ENCODE measurements around the gene RSU1. TPM values are rescaled to one million over a fixed set of nuclear protein-coding genes. Genes with fewer than 3 reads are reported as not detected.

The RSU1 gene
- total and polyA plus RNA-seq, 2 of the 13 experiments (the other 11 are each of a cell fraction or from before 2014, with no cell fraction given), result 32.3 to 35.1 TPM

DNA sequence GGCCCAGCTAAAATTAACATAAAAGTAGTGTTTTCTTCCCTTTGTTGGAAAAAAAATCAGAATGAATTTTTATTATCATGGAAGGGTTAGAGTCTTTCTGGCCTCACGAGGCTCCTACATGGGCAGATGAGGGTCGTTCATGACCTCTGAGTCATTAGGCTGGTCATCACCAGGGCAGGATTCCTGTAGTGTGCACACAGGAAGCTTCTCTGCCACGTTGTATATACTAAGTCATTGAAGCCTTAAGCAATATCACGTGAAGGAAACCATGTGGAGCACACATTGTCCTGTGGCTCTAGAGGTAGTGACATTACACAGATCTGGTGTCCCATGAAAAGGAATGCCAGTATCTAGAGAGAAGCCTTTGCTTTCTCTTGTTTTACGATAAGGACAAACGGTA, 210.8 kb downstream of the RSU1 start (continued):
- TF ChIP-seq, protein P1, sequence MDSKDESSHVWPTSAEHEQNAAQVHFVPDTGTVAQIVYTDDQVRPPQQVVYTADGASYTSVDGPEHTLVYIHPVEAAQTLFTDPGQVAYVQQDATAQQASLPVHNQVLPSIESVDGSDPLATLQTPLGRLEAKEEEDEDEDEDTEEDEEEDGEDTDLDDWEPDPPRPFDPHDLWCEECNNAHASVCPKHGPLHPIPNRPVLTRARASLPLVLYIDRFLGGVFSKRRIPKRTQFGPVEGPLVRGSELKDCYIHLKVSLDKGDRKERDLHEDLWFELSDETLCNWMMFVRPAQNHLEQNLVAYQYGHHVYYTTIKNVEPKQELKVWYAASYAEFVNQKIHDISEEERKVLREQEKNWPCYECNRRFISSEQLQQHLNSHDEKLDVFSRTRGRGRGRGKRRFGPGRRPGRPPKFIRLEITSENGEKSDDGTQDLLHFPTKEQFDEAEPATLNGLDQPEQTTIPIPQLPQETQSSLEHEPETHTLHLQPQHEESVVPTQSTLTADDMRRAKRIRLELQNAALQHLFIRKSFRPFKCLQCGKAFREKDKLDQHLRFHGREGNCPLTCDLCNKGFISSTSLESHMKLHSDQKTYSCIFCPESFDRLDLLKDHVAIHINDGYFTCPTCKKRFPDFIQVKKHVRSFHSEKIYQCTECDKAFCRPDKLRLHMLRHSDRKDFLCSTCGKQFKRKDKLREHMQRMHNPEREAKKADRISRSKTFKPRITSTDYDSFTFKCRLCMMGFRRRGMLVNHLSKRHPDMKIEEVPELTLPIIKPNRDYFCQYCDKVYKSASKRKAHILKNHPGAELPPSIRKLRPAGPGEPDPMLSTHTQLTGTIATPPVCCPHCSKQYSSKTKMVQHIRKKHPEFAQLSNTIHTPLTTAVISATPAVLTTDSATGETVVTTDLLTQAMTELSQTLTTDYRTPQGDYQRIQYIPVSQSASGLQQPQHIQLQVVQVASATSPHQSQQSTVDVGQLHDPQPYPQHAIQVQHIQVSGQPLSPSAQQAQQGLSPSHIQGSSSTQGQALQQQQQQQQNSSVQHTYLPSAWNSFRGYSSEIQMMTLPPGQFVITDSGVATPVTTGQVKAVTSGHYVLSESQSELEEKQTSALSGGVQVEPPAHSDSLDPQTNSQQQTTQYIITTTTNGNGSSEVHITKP (CRISPR knock-in tag; IDR thresholded peaks at IDR 0.05; ENCODE audit: low read depth), result no peak
- TF ChIP-seq, protein P2, sequence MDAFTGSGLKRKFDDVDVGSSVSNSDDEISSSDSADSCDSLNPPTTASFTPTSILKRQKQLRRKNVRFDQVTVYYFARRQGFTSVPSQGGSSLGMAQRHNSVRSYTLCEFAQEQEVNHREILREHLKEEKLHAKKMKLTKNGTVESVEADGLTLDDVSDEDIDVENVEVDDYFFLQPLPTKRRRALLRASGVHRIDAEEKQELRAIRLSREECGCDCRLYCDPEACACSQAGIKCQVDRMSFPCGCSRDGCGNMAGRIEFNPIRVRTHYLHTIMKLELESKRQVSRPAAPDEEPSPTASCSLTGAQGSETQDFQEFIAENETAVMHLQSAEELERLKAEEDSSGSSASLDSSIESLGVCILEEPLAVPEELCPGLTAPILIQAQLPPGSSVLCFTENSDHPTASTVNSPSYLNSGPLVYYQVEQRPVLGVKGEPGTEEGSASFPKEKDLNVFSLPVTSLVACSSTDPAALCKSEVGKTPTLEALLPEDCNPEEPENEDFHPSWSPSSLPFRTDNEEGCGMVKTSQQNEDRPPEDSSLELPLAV (CRISPR knock-in tag; conservative IDR thresholded peaks at IDR 0.05; ENCODE audit: low read depth), result no peak

DNA sequence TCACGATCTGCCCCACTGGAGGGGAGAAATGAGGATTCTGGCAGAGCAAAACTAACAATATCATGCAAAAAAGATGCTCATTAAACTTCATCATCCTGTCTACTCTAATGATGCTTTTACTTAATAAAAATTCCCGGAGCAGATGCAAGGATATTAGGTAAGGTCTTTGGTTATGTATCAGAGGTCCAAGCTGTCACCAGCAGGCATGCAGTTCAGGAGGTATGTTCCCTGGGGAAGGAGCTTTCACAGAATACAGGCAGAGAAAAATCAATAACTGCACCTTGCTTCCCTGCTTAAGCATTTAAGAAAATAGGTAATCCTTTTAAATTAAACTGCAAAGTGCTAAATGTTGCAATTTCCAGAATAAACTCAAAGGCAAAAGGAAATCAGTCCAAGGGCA, 213.9 kb downstream of the RSU1 start:
- POLR2A ChIA-PET, result no interaction called here

More for the DNA sequence above, 213.9 kb downstream of the RSU1 start:
- Histone ChIP-seq H3K36me3 (replicated peaks in 1 of 2; ENCODE audit: control insufficient read depth in 1 of 2, insufficient read depth in 2 of 2, low read length in 2 of 2) (no peaks in the 10 kb centered on the region), H3K27me3 (ENCODE audit: control insufficient read depth in 1 of 2, insufficient read depth in 2 of 2, low read length in 2 of 2) (no peaks in the 10 kb centered on the region), H3K9ac (ENCODE audit: insufficient read depth, low read depth, low read length) (no peak overlapping the region), H3K9me3 (ENCODE audit: low read length) (no peaks in the 10 kb centered on the region), H4K20me1 (ENCODE audit: insufficient read depth, low read length) (no peaks in the 10 kb centered on the region), H3K79me2 (ENCODE audit: insufficient read depth, low read length) (no peaks in the 10 kb centered on the region), H2AFZ (ENCODE audit: low read length) (no peak overlapping the region), H3K4me1 (ENCODE audit: insufficient read depth, low read length) (no peaks in the 10 kb centered on the region), H3K4me2 (ENCODE audit: low read depth, low read length) (no peak overlapping the region), H3K4me3 (replicated peaks in 1 of 3; ENCODE audit: insufficient read depth in 1 of 3, low read depth in 2 of 3, low read length in 3 of 3) (no peak overlapping the region), H3K27ac (ENCODE audit: extremely low read length, insufficient read depth, low read length) (no peak overlapping the region)
- TF ChIP-seq ZNF598 (CRISPR knock-in tag; IDR thresholded peaks at IDR 0.05; ENCODE audit: borderline replicate concordance) (no peak), HIVEP1 (CRISPR knock-in tag; IDR thresholded peaks at IDR 0.05) (no peak), NFKB2 (CRISPR knock-in tag; IDR thresholded peaks at IDR 0.05; ENCODE audit: borderline replicate concordance) (no peak), ZNF761 (CRISPR knock-in tag; conservative IDR thresholded peaks at IDR 0.05) (no peak), SAP130 (CRISPR knock-in tag; IDR thresholded peaks at IDR 0.05; ENCODE audit: low read depth) (no peak), NCOR1 (IDR thresholded peaks at IDR 0.05; ENCODE audit: borderline replicate concordance, low read length) (no peak), SYNCRIP (IDR thresholded peaks at IDR 0.05; ENCODE audit: insufficient read depth, low read depth, low read length) (no peak), SP4 (CRISPR knock-in tag; IDR thresholded peaks at IDR 0.05) (no peak)
- no peak for FAIRE-seq
- no TSS peak for BruUV-seq (replicated peaks)
- ATAC-seq, result no peak
- no peak for DNase-seq (ENCODE audit: low spot score)
- WGBS (ENCODE audit: low lambda C conversion rate), result 78% methylated on average over 2 of the region's 2 CpGs
- intact Hi-C loops (cut with micrococcal nuclease; ENCODE audit: unreplicated experiment) (no loop called here), in situ Hi-C loops (cut with HindIII; ENCODE audit: extremely low pct_ligation_motif_present, low pct_unique_long_range_greater_than_20kb) (no loop called here)
- CTCF ChIA-PET (ENCODE audit: low intra/inter-chr PET ratio, low total read pairs), result no interaction called here

Measured in HepG2 (cell line).